ENCODE measurements around the gene EVI5. TPM values are rescaled to one million over a fixed set of nuclear protein-coding genes. Genes with fewer than 3 reads are reported as not detected.
"Not testable (repeated sequence)": the region's sequence is repeated elsewhere in the genome, so short reads cannot be mapped to it uniquely, and the experiment has no call there.

EVI5 gene
- total and polyA plus RNA-seq, 4 experiments from 2014 or later: 0.16 to 1.7 (median 0.57) TPM

- H3K27ac ChIP-seq (ENCODE audit: low read depth, low read length); H3K27me3 ChIP-seq (ENCODE audit: insufficient read depth, low read length); H3K9me3 ChIP-seq (ENCODE audit: control insufficient read depth in 1 of 2, low read length in 2 of 2); POLR2A ChIA-PET (ENCODE audit: partially characterized antibody); H3K4me3 Mint-ChIP-seq; H3K36me3 Mint-ChIP-seq; H3K4me1 ChIP-seq (ENCODE audit: insufficient read depth, low read length); H3K4me1 Mint-ChIP-seq; H3K4me3 ChIP-seq (ENCODE audit: low read length in 2 of 2); H3K27ac Mint-ChIP-seq; intact Hi-C loops (cut with micrococcal nuclease); CTCF ChIA-PET (ENCODE audit: partially characterized antibody); DNase-seq; H3K36me3 ChIP-seq (ENCODE audit: insufficient read depth, low read length): not testable (repeated sequence)
- H3K27me3 Mint-ChIP-seq: peaks cover 8 to 23% of the 10 kb centered on the region in 2 donors
- H3K9me3 Mint-ChIP-seq: peaks cover 0 to 19% (median 7%) of the 10 kb centered on the region in 8 donors
These were observed 69.4 kb downstream of the EVI5 start for GRCh38 chr1:92715476-92715951.

GRCh38 chr1:92713939-92714338 lies 71.0 kb downstream of the EVI5 start:
- H3K27ac ChIP-seq (ENCODE audit: low read depth, low read length): no peak overlapping the region
- H3K4me3 ChIP-seq (ENCODE audit: low read length in 2 of 2): no peak overlapping the region
- no peak for DNase-seq
- Mint-ChIP-seq H3K27ac (no peak overlapping the region), H3K4me3 (no peak overlapping the region), H3K9me3 (peaks cover 0 to 9% (median 2%) of the 10 kb centered on the region in 8 donors), H3K36me3 (no peaks in the 10 kb centered on the region), H3K4me1 (no peaks in the 10 kb centered on the region), H3K27me3 (peaks cover 8 to 16% of the 10 kb centered on the region in 2 donors)
- no peaks in the 10 kb centered on the region for H3K9me3 ChIP-seq (ENCODE audit: control insufficient read depth in 1 of 2, low read length in 2 of 2)
- H3K4me1 ChIP-seq (ENCODE audit: insufficient read depth, low read length): no peaks in the 10 kb centered on the region
- no peaks in the 10 kb centered on the region for H3K27me3 ChIP-seq (ENCODE audit: insufficient read depth, low read length)
- no peaks in the 10 kb centered on the region for H3K36me3 ChIP-seq (ENCODE audit: insufficient read depth, low read length)
- CTCF ChIA-PET (ENCODE audit: partially characterized antibody): no interaction called here
- POLR2A ChIA-PET (ENCODE audit: partially characterized antibody): no interaction called here
- intact Hi-C loops (cut with micrococcal nuclease): no loop called here

DNA sequence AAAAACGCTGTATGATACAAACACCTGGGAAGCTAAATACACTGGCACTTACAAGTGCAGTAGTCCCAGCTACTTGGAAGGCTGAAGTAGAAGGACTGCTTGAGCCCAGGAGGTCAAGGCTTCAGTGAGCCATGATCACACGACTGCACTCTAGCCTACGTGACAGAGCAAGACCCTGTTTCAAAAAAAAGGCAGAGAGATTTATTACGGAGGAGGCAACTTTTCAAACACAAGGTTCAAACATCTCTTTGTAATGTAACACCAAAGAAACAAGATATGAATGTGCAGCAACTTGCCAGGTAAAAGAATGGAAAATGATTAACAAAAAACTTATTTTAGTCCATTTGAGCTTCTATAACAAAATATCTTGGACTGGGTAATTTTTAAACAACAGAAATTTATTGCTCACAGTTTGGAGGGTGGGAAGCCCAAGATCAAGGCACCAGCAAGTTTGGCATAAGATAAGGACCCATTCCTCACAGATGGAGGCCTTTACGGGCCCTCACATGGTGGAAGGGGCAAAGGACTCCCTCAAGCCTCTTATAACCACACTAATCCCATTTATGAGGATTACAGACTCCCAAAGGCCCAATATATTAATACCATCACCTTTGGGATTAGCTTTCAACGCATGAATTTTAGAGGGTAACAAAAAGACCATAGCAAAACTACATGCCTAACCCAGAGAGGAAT lies 73.3 kb downstream of the EVI5 start:
- no peak for DNase-seq
- POLR2A ChIA-PET (ENCODE audit: partially characterized antibody): no interaction called here
- Mint-ChIP-seq H3K27ac (no peak overlapping the region), H3K27me3 (peaks cover 6 to 7% of the 10 kb centered on the region in 2 donors), H3K9me3 (peaks cover 0 to 3% (median 0%) of the 10 kb centered on the region in 8 donors), H3K4me3 (no peak overlapping the region), H3K4me1 (no peaks in the 10 kb centered on the region), H3K36me3 (no peaks in the 10 kb centered on the region)
- no peaks in the 10 kb centered on the region for H3K36me3 ChIP-seq (ENCODE audit: insufficient read depth, low read length)
- intact Hi-C loops (cut with micrococcal nuclease): no loop called here
- no peaks in the 10 kb centered on the region for H3K9me3 ChIP-seq (ENCODE audit: control insufficient read depth in 1 of 2, low read length in 2 of 2)
- H3K27ac ChIP-seq (ENCODE audit: low read depth, low read length): no peak overlapping the region
- H3K27me3 ChIP-seq (ENCODE audit: insufficient read depth, low read length): no peaks in the 10 kb centered on the region
- no peak overlapping the region for H3K4me3 ChIP-seq (ENCODE audit: low read length in 2 of 2)
- CTCF ChIA-PET (ENCODE audit: partially characterized antibody): no interaction called here
- no peaks in the 10 kb centered on the region for H3K4me1 ChIP-seq (ENCODE audit: insufficient read depth, low read length)

DNA sequence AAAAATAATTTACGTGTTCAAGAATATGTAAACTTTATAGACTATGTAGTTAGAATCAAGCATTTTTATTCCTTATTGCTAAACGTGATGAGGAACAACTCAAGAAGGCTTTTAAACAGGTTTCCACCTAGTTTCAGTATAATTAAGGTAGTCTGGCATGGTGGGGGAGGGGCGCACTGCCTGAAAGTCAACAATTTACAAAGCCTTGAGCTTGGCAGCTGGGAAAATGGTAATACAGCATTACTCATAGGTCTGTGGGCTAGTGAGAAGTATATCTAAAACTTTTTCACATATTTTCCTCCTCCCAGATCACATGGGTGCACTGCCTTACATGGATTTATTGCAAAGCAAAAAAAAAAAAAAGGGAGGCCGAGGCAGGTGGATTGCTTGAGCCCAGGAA lies 75.2 kb downstream of the EVI5 start:
- ChIA-PET POLR2A (ENCODE audit: partially characterized antibody) (no interaction called here), CTCF (ENCODE audit: partially characterized antibody) (no interaction called here)
- no peaks in the 10 kb centered on the region for H3K4me1 Mint-ChIP-seq
- Histone ChIP-seq H3K36me3 (ENCODE audit: insufficient read depth, low read length) (no peaks in the 10 kb centered on the region), H3K9me3 (ENCODE audit: control insufficient read depth in 1 of 2, low read length in 2 of 2) (no peaks in the 10 kb centered on the region), H3K4me3 (ENCODE audit: low read length in 2 of 2) (no peak overlapping the region), H3K27ac (ENCODE audit: low read depth, low read length) (no peak overlapping the region), H3K4me1 (ENCODE audit: insufficient read depth, low read length) (no peaks in the 10 kb centered on the region), H3K27me3 (ENCODE audit: insufficient read depth, low read length) (no peaks in the 10 kb centered on the region)
- peaks cover 0 to 2% of the 10 kb centered on the region in 2 donors for H3K27me3 Mint-ChIP-seq
- no peaks in the 10 kb centered on the region for H3K9me3 Mint-ChIP-seq
- no peak for DNase-seq
- H3K27ac Mint-ChIP-seq: no peak overlapping the region
- no peak overlapping the region for H3K4me3 Mint-ChIP-seq
- intact Hi-C loops (cut with micrococcal nuclease): no loop called here
- no peaks in the 10 kb centered on the region for H3K36me3 Mint-ChIP-seq

- no peaks in the 10 kb centered on the region for H3K4me1 ChIP-seq (ENCODE audit: insufficient read depth, low read length)
- no peaks in the 10 kb centered on the region for H3K9me3 ChIP-seq (ENCODE audit: control insufficient read depth in 1 of 2, low read length in 2 of 2)
- Mint-ChIP-seq H3K9me3 (no peaks in the 10 kb centered on the region), H3K27ac (no peak overlapping the region), H3K27me3 (peaks cover 1 to 4% of the 10 kb centered on the region in 2 donors), H3K36me3 (no peaks in the 10 kb centered on the region), H3K4me3 (no peak overlapping the region), H3K4me1 (no peaks in the 10 kb centered on the region)
- no peak for DNase-seq
- no peaks in the 10 kb centered on the region for H3K36me3 ChIP-seq (ENCODE audit: insufficient read depth, low read length)
- POLR2A ChIA-PET (ENCODE audit: partially characterized antibody): no interaction called here
- H3K27me3 ChIP-seq (ENCODE audit: insufficient read depth, low read length): no peaks in the 10 kb centered on the region
- no peak overlapping the region for H3K4me3 ChIP-seq (ENCODE audit: low read length in 2 of 2)
- H3K27ac ChIP-seq (ENCODE audit: low read depth, low read length): no peak overlapping the region
- intact Hi-C loops (cut with micrococcal nuclease): no loop called here
- CTCF ChIA-PET (ENCODE audit: partially characterized antibody): no interaction called here
These were observed 76.4 kb downstream of the EVI5 start for GRCh38 chr1:92708368-92708950.

DNA sequence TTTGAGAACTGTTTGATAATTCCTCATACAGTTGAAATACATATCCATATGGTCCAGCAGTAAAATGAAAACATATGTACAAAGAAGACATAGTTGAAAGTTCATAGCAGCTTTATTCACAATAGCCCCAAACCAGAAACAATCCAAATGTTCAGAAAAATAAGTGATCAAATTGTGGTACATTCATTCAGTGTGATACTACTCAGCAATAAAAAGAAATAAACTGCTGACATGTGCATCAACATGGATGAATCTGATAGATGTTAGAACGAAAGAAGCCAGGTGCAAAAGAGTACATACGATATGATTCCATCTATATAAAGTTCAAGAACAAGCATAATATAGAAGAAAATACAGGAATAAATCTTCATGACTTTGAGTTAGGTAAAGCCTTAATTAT lies 77.2 kb downstream of the EVI5 start:
- Histone ChIP-seq H3K36me3 (ENCODE audit: insufficient read depth, low read length) (no peaks in the 10 kb centered on the region), H3K27ac (ENCODE audit: low read depth, low read length) (no peak overlapping the region), H3K4me3 (ENCODE audit: low read length in 2 of 2) (no peak overlapping the region), H3K4me1 (ENCODE audit: insufficient read depth, low read length) (no peaks in the 10 kb centered on the region), H3K27me3 (ENCODE audit: insufficient read depth, low read length) (no peaks in the 10 kb centered on the region), H3K9me3 (ENCODE audit: control insufficient read depth in 1 of 2, low read length in 2 of 2) (no peaks in the 10 kb centered on the region)
- ChIA-PET CTCF (ENCODE audit: partially characterized antibody) (interaction anchor here (0.6 kb wide), 1 partner anchor 70 kb away, joined by 3 read pairs; no protein-coding TSS in a partner anchor), POLR2A (ENCODE audit: partially characterized antibody) (no interaction called here)
- Mint-ChIP-seq H3K27ac (no peak overlapping the region), H3K36me3 (no peaks in the 10 kb centered on the region), H3K4me1 (no peaks in the 10 kb centered on the region), H3K27me3 (peaks cover 1 to 5% of the 10 kb centered on the region in 2 donors), H3K9me3 (no peaks in the 10 kb centered on the region), H3K4me3 (no peak overlapping the region)
- DNase-seq: no peak
- intact Hi-C loops (cut with micrococcal nuclease): no loop called here

DNA sequence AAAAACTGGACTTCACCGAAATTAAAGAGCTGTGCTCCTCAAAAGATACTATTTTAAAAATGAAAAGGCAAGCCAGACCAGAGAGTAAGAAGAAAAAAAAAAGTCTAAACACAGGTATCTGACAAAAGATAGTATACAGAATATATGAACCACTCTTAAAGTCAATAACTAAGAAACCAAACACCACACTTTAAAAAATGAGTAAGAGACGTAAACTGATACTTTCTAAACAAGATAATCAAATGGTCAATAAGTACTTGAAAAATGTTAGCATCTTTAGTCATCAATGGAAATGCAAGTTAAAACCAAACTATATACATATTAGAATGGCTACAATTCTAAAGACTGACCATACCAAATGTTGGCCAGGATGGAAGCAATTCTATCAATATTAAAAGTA lies 77.6 kb downstream of the EVI5 start:
- H3K36me3 Mint-ChIP-seq: no peaks in the 10 kb centered on the region
- Histone ChIP-seq H3K36me3 (ENCODE audit: insufficient read depth, low read length) (no peaks in the 10 kb centered on the region), H3K27ac (ENCODE audit: low read depth, low read length) (no peak overlapping the region), H3K27me3 (ENCODE audit: insufficient read depth, low read length) (no peaks in the 10 kb centered on the region), H3K9me3 (ENCODE audit: control insufficient read depth in 1 of 2, low read length in 2 of 2) (no peaks in the 10 kb centered on the region), H3K4me3 (ENCODE audit: low read length in 2 of 2) (no peak overlapping the region), H3K4me1 (ENCODE audit: insufficient read depth, low read length) (no peaks in the 10 kb centered on the region)
- DNase-seq: no peak
- no peaks in the 10 kb centered on the region for H3K4me1 Mint-ChIP-seq
- intact Hi-C loops (cut with micrococcal nuclease): no loop called here
- H3K27ac Mint-ChIP-seq: no peak overlapping the region
- POLR2A ChIA-PET (ENCODE audit: partially characterized antibody): no interaction called here
- H3K9me3 Mint-ChIP-seq: no peaks in the 10 kb centered on the region
- CTCF ChIA-PET (ENCODE audit: partially characterized antibody): interaction anchor here (0.6 kb wide), 1 partner anchor 70 kb away, joined by 3 read pairs; no protein-coding TSS in a partner anchor
- no peak overlapping the region for H3K4me3 Mint-ChIP-seq
- H3K27me3 Mint-ChIP-seq: peaks cover 1 to 5% of the 10 kb centered on the region in 2 donors
